ENCODE measurements around the gene SCAMP4.

- TF ChIP-seq EZH2phosphoT487 (IDR thresholded peaks at IDR 0.05; ENCODE audit: low read depth, severe bottlenecking, unreplicated experiment) (no peak), CTCF (IDR thresholded peaks at IDR 0.05; ENCODE audit: poor library complexity) (no peak), EZH2 (IDR thresholded peaks at IDR 0.05; ENCODE audit: borderline replicate concordance) (no peak)
Measured at GRCh38 chr19:1913781-1914577, 8.8 kb downstream of the SCAMP4 start.

Measured in hepatocyte (in vitro differentiated cells).